ENCODE measurements around the gene GAPDHS. TPM values are rescaled to one million over a fixed set of nuclear protein-coding genes. Genes with fewer than 3 reads are reported as not detected.

GAPDHS gene
- total RNA-seq, 1 experiment from 2014 or later = not detected

DNA sequence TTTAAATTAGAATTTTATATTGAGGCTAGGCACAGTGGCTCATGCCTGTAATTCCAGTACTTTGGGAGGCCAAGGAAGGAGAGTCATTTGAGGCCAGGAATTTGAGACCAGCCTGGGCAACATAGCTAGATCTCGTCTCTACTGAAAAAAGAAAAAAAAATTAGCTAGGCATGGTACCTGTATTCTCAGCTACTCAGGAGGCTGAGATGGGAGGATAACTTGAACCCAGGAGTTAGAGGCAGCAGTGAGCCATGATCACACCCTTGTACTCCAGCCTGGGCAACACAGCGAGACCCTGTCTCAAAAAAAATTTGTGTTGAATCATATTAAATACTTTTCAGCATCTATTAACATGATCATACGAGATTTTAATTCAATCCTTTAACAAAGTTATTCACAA, 57.6 kb downstream of the GAPDHS start:
- intact Hi-C loops (cut with micrococcal nuclease; ENCODE audit: unreplicated experiment) = no loop called here
- Histone ChIP-seq H3K9me3 (ENCODE audit: low read depth, low read length, poor library complexity, severe bottlenecking) (no peaks in the 10 kb centered on the region), H3K4me1 (ENCODE audit: insufficient read depth, low read length, poor library complexity, severe bottlenecking) (no peaks in the 10 kb centered on the region), H3K27me3 (replicated peaks; ENCODE audit: insufficient read depth, low read depth, low read length, poor library complexity) (no peaks in the 10 kb centered on the region), H3K36me3 (ENCODE audit: insufficient read depth, low read length, poor library complexity, severe bottlenecking) (no peaks in the 10 kb centered on the region), H3K4me3 (ENCODE audit: low read depth, low read length, poor library complexity, severe bottlenecking) (no peak overlapping the region), H3K27ac (ENCODE audit: low read depth, low read length, poor library complexity, severe bottlenecking) (no peak overlapping the region)
- ChIA-PET CTCF (no interaction called here), POLR2A (ENCODE audit: low non-redundant PET) (no interaction called here)
- no TSS peak for BruUV-seq (replicated peaks)
- TF ChIP-seq, protein P1, sequence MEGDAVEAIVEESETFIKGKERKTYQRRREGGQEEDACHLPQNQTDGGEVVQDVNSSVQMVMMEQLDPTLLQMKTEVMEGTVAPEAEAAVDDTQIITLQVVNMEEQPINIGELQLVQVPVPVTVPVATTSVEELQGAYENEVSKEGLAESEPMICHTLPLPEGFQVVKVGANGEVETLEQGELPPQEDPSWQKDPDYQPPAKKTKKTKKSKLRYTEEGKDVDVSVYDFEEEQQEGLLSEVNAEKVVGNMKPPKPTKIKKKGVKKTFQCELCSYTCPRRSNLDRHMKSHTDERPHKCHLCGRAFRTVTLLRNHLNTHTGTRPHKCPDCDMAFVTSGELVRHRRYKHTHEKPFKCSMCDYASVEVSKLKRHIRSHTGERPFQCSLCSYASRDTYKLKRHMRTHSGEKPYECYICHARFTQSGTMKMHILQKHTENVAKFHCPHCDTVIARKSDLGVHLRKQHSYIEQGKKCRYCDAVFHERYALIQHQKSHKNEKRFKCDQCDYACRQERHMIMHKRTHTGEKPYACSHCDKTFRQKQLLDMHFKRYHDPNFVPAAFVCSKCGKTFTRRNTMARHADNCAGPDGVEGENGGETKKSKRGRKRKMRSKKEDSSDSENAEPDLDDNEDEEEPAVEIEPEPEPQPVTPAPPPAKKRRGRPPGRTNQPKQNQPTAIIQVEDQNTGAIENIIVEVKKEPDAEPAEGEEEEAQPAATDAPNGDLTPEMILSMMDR (conservative IDR thresholded peaks at IDR 0.05; ENCODE audit: low read depth, low read length) = no peak
- no peak for TF ChIP-seq EZH2 (IDR thresholded peaks at IDR 0.05; ENCODE audit: borderline replicate concordance, low read depth, low read length, poor library complexity, severe bottlenecking)
- DNase-seq (ENCODE audit: low spot score) = no peak

DNA sequence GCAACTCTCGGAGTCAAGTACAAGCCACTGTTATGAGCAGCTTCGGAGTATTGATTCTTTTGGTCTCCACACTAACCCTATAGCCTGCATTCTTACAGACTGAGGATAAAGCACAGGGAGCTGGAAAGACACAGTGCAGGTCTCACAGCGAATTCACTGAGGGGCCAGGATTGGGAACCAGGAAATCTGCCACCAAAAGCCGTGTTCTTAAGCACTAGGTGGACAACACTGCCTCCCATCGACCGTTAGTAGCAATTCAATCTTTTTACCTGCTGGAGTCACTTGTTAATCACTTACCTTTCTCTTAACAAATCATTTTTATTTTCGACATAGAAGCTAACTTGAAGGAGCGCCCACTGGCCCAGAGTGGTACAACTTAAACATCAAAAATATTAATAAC, 59.0 kb downstream of the GAPDHS start:
- no peak for TF ChIP-seq EZH2 (IDR thresholded peaks at IDR 0.05; ENCODE audit: borderline replicate concordance, low read depth, low read length, poor library complexity, severe bottlenecking)
- TF ChIP-seq, protein P1 (conservative IDR thresholded peaks at IDR 0.05; ENCODE audit: low read depth, low read length) = peak; percentile 61
- no peak overlapping the region for H3K27ac ChIP-seq (ENCODE audit: low read depth, low read length, poor library complexity, severe bottlenecking)
- no peaks in the 10 kb centered on the region for H3K9me3 ChIP-seq (ENCODE audit: low read depth, low read length, poor library complexity, severe bottlenecking)
- no peaks in the 10 kb centered on the region for H3K36me3 ChIP-seq (ENCODE audit: insufficient read depth, low read length, poor library complexity, severe bottlenecking)
- intact Hi-C loops (cut with micrococcal nuclease; ENCODE audit: unreplicated experiment) = no loop called here
- ChIA-PET CTCF (no interaction called here), POLR2A (ENCODE audit: low non-redundant PET) (no interaction called here)
- H3K27me3 ChIP-seq (replicated peaks; ENCODE audit: insufficient read depth, low read depth, low read length, poor library complexity) = no peaks in the 10 kb centered on the region
- peak; percentile 45 for DNase-seq (ENCODE audit: low spot score)
- H3K4me3 ChIP-seq (ENCODE audit: low read depth, low read length, poor library complexity, severe bottlenecking) = no peak overlapping the region
- no peaks in the 10 kb centered on the region for H3K4me1 ChIP-seq (ENCODE audit: insufficient read depth, low read length, poor library complexity, severe bottlenecking)
- BruUV-seq (replicated peaks) = no TSS peak

Other genes with a start within 250 kb of the GAPDHS start
- gene MAG, start 241.3 kb upstream of the GAPDHS start, total RNA-seq (2021) = not detected in 2 replicates
- gene CD22, start 204.3 kb upstream of the GAPDHS start, total RNA-seq (2021) = not detected in 2 replicates
- not detected in 2 replicates for gene FFAR1, start 185.6 kb upstream of the GAPDHS start, total RNA-seq (2021)
- gene FFAR3, start 175.0 kb upstream of the GAPDHS start, total RNA-seq (2021) = 0.15 TPM in 1 of 2 replicates, not detected in the other
- not detected in 2 replicates for gene GPR42, start 162.4 kb upstream of the GAPDHS start, total RNA-seq (2021)
- not detected in 2 replicates for gene FFAR2, start 85.2 kb upstream of the GAPDHS start, total RNA-seq (2021)
- gene KRTDAP, start 43.0 kb upstream of the GAPDHS start, total RNA-seq (2021) = not detected in 2 replicates
- not detected in 2 replicates for gene DMKN, start 19.8 kb upstream of the GAPDHS start, total RNA-seq (2021)
- not detected in 2 replicates for gene SBSN, start 5.1 kb upstream of the GAPDHS start, total RNA-seq (2021)
- 105 and 115 TPM in 2 replicates for gene TMEM147, start 12.2 kb downstream of the GAPDHS start, total RNA-seq (2021)
- not detected in 2 replicates for gene ATP4A, start 30.2 kb downstream of the GAPDHS start, total RNA-seq (2021)
- gene PMIS2, start 52.7 kb downstream of the GAPDHS start, total RNA-seq (2021) = not detected in 2 replicates
- gene HAUS5, start 79.3 kb downstream of the GAPDHS start, total RNA-seq (2021) = 31.1 and 33.5 TPM in 2 replicates
- 104 and 106 TPM in 2 replicates for gene RBM42, start 95.6 kb downstream of the GAPDHS start, total RNA-seq (2021)
- gene ETV2, start 108.3 kb downstream of the GAPDHS start, total RNA-seq (2021) = 0.73 and 1.3 TPM in 2 replicates
- 456 and 467 TPM in 2 replicates for gene COX6B1, start 114.9 kb downstream of the GAPDHS start, total RNA-seq (2021)
- not detected in 2 replicates for gene UPK1A, start 133.1 kb downstream of the GAPDHS start, total RNA-seq (2021)
- gene ZBTB32, start 171.1 kb downstream of the GAPDHS start, total RNA-seq (2021) = not detected in 2 replicates
- 49.1 and 51.0 TPM in 2 replicates for gene KMT2B, start 184.5 kb downstream of the GAPDHS start, total RNA-seq (2021)
- 4.9 and 5.8 TPM in 2 replicates for gene IGFLR1, start 209.0 kb downstream of the GAPDHS start, total RNA-seq (2021)
- 20.4 and 21.0 TPM in 2 replicates for gene U2AF1L4, start 212.0 kb downstream of the GAPDHS start, total RNA-seq (2021)
- 58.8 and 67.7 TPM in 2 replicates for gene PSENEN, start 212.2 kb downstream of the GAPDHS start, total RNA-seq (2021)
- gene LIN37, start 215.1 kb downstream of the GAPDHS start, total RNA-seq (2021) = 11.3 and 13.2 TPM in 2 replicates
- 0.50 TPM in 1 of 2 replicates, not detected in the other for gene HSPB6, start 223.6 kb downstream of the GAPDHS start, total RNA-seq (2021)
- 38.4 and 44.8 TPM in 2 replicates for gene PROSER3, start 224.7 kb downstream of the GAPDHS start, total RNA-seq (2021)
- gene ARHGAP33, start 242.1 kb downstream of the GAPDHS start, total RNA-seq (2021) = 39.6 and 49.6 TPM in 2 replicates

Data from A673 (cell line).